GM19099 (cell line): ENCODE results near the gene DYNC2I2.

Source experiments
- POLR2A ChIP-seq: IDR thresholded peaks from 3 replicates; pipeline ENCODE4 v1.6.1; 2011; ENCODE audit warnings: low read depth; ENCODE audit not compliant: insufficient read length; ENCODE audit errors: extremely low read depth

DYNC2I2 gene

DNA sequence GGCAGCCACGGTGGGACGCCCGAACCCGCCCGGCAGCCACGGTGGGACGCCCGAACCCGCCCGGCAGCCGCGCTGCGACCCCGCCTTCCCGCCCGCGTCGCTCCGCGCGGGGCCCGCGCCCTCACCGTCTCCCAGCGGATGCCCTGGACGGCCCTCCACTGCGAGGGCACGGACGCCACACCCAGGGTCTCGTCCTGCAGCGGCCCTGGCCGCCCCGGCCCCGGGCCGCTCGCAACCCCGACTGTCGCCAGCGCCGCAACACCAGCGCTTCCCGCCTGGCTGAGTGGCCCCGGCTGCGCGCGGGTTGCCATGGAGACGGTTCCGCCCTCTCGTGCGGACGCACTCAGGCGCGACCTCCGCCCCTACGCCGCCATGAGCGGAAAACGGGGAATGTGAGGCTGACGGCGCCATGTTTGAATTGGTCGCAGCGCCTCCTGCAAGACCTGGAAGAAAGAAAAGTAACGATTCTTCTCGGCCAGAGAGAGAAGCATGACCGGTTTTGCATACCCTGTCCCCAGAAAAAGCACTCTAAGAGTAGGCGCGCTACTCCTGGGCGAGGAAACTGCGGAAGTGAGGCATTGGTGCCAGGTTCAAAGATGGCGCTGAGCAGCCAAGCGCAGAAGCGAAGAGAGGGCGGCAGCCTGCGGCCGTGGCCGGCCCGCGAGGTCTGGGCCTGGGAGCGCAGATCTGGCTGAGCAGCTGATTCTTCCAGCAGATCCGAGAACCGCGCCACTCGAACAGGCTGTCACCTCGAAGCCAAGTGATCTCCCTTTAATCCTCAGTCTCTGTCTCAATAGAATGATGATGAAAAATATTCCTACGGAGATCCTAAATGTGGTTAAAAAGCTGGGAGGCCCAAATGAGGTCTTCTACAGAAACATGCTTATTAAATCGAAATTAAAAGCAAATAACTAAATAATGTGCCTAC is at the start of gene DYNC2I2:
Gene DYNC2I2 (minus strand): TSS at position 432 of the 928 bp plus-strand sequence. CDS start 121 bp downstream, at position 311.
- peak; percentile 79 for TF ChIP-seq POLR2A

GRCh38 chr9:128706045-128706444 is 49.4 kb upstream of the DYNC2I2 start:
- no peak for TF ChIP-seq POLR2A

- TF ChIP-seq POLR2A = no peak
These were observed 48.7 kb upstream of the DYNC2I2 start for GRCh38 chr9:128705051-128705965.

GRCh38 chr9:128704356-128704670 is 47.7 kb upstream of the DYNC2I2 start:
- TF ChIP-seq POLR2A = no peak

DNA sequence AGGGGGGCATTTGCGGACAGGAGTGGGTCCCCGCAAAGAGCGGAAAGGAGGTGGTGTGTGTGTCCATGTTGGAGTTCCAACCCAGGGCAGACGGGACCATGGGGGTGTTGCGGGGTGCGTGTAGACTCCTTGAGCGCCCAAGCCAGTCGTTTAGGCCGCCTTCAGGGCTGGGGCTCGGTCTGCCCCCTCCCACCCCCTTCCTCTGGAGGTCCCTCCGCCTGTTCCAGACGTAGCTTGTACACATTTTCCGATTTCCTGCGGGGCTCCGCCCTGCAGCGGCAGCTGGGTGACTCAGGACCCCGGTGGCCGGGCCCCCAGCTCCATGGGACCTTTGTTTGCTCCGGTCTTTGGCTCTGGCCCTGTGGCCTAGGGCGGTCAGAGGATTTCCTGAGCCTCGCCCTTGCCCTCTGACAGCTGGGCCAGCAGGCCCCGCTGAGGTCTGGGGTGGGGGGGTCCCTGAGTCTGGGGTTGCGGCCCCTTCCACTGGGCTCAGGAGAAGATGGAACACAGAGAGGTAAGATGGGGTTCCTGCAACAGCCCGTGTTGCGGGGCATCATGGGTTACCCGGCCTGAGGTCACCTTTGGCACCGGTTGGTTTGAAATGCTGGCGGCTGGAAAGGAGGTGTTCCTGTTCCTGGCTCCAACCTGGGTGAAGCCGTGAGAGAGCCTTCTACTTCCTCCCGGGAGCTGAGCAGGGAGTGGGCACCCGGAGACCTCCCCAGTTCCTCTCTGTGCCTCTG is 47.1 kb upstream of the DYNC2I2 start:
- no peak for TF ChIP-seq POLR2A

GRCh38 chr9:128702949-128703615 is 46.4 kb upstream of the DYNC2I2 start:
- TF ChIP-seq POLR2A = no peak

DNA sequence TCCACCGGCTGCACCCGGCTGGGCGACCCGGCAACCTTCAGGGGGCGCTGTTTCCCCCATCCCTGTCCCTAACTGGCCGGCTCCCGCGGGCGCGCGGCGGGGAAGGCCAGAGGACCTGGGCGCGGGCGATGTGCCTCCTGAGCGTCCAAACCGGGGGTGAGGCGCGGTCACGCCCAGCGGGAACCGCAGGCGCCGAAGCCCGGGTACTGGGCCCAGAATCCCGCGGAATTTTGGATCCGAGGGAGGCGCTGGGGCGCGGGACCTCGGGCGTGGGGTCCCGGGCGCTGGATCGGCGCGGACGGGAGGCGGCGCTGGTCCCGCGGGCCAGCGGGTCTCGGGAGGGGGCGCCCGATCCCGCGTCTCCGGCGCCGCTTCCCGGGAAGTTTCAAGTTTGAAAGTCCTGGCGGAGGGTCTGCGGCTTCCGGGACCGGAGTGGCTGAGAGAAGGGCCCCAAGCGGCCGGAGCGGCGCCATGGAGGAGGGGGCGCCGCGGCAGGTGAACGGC is 45.9 kb upstream of the DYNC2I2 start, which contains the start of gene PKN3:
Gene PKN3 (plus strand): TSS at position 59 of the 504 bp plus-strand sequence. CDS start 413 bp downstream, at position 472.
- peak; percentile 58 for TF ChIP-seq POLR2A

GRCh38 chr9:128701227-128701854 is 44.7 kb upstream of the DYNC2I2 start:
- TF ChIP-seq POLR2A = no peak

GRCh38 chr9:128696923-128697707 is 40.5 kb upstream of the DYNC2I2 start:
- no peak for TF ChIP-seq POLR2A

GRCh38 chr9:128694344-128694743 is 37.7 kb upstream of the DYNC2I2 start:
- TF ChIP-seq POLR2A = no peak

- no peak for TF ChIP-seq POLR2A
These were observed 34.0 kb upstream of the DYNC2I2 start for GRCh38 chr9:128690684-128691034.

DNA sequence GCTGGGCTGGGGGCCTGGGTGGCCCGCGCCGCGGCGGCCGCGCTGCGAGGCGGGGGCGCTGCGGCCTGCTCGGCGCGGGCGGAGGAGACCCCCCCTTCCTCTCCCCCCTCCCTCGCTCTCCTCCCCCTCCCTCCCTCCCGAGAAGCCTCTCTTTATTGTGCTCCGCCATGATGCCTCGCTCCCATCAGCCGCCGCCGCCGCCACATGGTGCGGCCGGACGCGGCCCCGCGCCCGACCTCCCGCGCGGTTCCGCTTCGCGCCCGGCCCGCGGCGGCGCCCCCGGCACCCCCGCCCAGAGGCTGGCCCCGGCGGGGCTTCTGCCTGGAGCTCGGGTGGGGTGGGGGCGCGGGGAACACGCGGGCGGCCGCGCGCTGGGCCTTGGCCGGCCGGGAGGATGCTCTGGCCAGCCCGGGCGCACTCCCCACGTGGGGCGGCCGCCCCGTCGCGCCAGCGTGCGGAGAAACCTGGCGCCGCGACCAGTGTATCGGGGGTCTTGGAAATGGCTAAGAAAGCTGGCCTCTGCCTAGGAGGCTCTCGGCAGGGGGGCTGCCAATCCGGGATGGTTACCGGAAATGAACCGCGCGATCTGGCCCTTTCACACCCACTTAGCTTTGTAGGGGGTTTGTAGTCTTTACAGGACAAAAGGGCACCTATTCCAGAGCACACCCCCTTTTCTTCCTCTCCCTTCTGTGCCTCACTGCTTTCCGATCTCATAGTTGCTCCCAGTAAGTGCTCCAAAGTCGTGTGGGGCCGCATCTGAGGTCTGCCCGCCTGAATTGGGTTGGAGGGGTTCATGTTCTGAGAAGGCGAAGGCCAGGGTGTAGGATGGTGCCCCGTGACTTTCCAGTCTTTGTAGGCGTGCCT is 33.4 kb upstream of the DYNC2I2 start:
- peak; percentile 27 for TF ChIP-seq POLR2A

DNA sequence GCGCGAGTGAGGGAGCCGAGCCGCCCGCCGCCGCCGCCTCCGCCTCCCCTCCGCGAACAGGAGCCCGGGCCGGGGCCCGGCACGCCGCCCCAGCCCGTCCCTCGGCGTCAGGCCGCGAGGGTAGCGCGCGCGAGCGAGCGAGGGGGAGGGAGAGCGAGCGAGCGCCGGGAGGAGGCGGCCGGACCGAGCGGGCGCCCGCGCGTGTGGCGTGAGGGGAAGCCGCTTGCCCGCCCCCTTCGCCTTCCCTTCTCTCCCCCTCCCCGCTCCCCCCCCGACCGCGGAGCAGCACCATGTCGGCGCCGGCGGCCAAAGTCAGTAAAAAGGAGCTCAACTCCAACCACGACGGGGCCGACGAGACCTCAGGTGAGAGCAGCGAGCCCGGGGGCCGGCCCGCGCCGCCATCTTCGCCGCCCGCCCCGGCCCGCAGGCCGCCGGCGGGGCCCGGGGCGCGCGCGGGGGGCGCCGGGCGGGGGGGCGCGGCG is 32.7 kb upstream of the DYNC2I2 start:
- no peak for TF ChIP-seq POLR2A
